Measurements from ENCODE around the gene LCN6. TPM values are rescaled to one million over a fixed set of nuclear protein-coding genes. Genes with fewer than 3 reads are reported as not detected.

LCN6 gene
- polyA plus RNA-seq, 3 donors: not detected

DNA sequence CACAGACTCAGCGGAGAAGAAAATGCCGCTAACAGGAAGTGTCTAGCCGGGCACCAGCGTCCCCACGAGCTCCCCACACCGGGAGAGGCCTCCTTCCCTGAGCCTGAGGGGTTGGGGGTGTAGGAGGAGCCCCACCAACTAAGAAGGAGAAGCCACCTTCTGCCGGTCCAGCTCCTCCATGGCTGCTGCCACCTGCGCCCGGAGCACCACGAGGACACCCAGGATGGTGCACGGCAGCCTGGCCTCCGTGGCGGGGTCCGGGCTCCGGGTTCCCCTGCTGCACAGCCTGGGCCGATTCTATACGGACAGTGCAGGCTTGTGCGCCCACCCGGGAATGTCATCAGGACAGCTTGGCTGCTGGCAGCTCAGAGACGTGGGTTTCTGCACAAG lies 9.4 kb upstream of the LCN6 start:
- Mint-ChIP-seq H3K27me3 (ENCODE audit: low read depth in 3 of 3) (peaks cover 0 to 6% (median 4%) of the 10 kb centered on the region in 3 donors), H3K36me3 (peaks cover 0 to 4% of the 10 kb centered on the region in 2 donors), H3K4me3 (no peak overlapping the region), H3K4me1 (peaks cover 5% of the 10 kb centered on the region), H3K27ac (peak overlapping the region in 1 of 7 donors; percentile 38), H3K9me3 (peaks cover 10 to 24% (median 19%) of the 10 kb centered on the region in 7 donors)
- intact Hi-C loops (cut with micrococcal nuclease): no loop called here
- Histone ChIP-seq H2AFZ (ENCODE audit: insufficient read depth, low read depth, low read length, poor library complexity, severe bottlenecking) (no peak overlapping the region), H3K36me3 (replicated peaks in 1 of 2; ENCODE audit: control insufficient read depth in 1 of 2, insufficient read depth in 2 of 2, low read length in 2 of 2) (no peaks in the 10 kb centered on the region), H3K27me3 (ENCODE audit: control insufficient read depth in 2 of 2, insufficient read depth in 2 of 2, low read length in 2 of 2) (no peaks in the 10 kb centered on the region), H3K4me2 (replicated peaks; ENCODE audit: extremely low read depth, low read length, poor library complexity, severe bottlenecking) (no peak overlapping the region), H3K79me2 (ENCODE audit: insufficient read depth, low read length) (no peaks in the 10 kb centered on the region), H3K9ac (ENCODE audit: insufficient read depth, low read length, poor library complexity, severe bottlenecking) (no peak overlapping the region), H4K20me1 (ENCODE audit: insufficient read depth, low read length) (no peaks in the 10 kb centered on the region), H3K27ac (ENCODE audit: low read depth in 1 of 2, low read length in 2 of 2) (no peak overlapping the region), H3K9me3 (replicated peaks in 1 of 2; ENCODE audit: control insufficient read depth in 1 of 2, insufficient read depth in 1 of 2, low read length in 2 of 2) (peaks cover 10 to 27% of the 10 kb centered on the region in 2 donors), H3K4me3 (replicated peaks in 1 of 3; ENCODE audit: low read depth in 2 of 3, low read length in 3 of 3) (no peak overlapping the region), H3K4me1 (ENCODE audit: control insufficient read depth in 1 of 2, insufficient read depth in 2 of 2, low read length in 2 of 2) (no peaks in the 10 kb centered on the region)
- TF ChIP-seq, protein P1, sequence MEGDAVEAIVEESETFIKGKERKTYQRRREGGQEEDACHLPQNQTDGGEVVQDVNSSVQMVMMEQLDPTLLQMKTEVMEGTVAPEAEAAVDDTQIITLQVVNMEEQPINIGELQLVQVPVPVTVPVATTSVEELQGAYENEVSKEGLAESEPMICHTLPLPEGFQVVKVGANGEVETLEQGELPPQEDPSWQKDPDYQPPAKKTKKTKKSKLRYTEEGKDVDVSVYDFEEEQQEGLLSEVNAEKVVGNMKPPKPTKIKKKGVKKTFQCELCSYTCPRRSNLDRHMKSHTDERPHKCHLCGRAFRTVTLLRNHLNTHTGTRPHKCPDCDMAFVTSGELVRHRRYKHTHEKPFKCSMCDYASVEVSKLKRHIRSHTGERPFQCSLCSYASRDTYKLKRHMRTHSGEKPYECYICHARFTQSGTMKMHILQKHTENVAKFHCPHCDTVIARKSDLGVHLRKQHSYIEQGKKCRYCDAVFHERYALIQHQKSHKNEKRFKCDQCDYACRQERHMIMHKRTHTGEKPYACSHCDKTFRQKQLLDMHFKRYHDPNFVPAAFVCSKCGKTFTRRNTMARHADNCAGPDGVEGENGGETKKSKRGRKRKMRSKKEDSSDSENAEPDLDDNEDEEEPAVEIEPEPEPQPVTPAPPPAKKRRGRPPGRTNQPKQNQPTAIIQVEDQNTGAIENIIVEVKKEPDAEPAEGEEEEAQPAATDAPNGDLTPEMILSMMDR (IDR thresholded peaks at IDR 0.05): no peak
- DNase-seq: no peak
- WGBS (ENCODE audit: insufficient coverage): 92% methylated on average over 20 of the region's 20 CpGs

DNA sequence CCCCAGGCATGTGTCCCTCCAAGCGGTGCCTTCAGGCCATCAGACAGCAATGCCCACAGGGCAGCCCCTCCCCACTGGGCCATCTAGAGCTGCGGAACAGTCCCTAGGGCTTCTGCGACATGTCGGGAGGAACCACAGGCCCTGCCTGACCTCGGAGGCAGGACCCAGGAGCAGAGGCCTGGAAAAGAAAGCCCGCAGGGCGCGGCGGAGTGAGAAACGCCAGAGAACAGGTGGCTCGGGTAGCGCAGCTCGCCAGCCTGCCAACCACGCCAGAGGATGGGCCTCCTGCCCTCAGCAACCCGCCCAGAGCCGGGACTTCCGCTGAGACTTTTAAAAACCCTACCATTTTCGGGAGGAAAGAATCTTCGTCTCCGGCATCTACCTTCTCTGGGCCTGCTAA lies 9.0 kb upstream of the LCN6 start:
- Histone ChIP-seq H3K9ac (ENCODE audit: insufficient read depth, low read length, poor library complexity, severe bottlenecking) (no peak overlapping the region), H3K9me3 (replicated peaks in 1 of 2; ENCODE audit: control insufficient read depth in 1 of 2, insufficient read depth in 1 of 2, low read length in 2 of 2) (peaks cover 13 to 27% of the 10 kb centered on the region in 2 donors), H4K20me1 (ENCODE audit: insufficient read depth, low read length) (no peaks in the 10 kb centered on the region), H3K4me2 (replicated peaks; ENCODE audit: extremely low read depth, low read length, poor library complexity, severe bottlenecking) (no peak overlapping the region), H3K27ac (ENCODE audit: low read depth in 1 of 2, low read length in 2 of 2) (no peak overlapping the region), H3K27me3 (ENCODE audit: control insufficient read depth in 2 of 2, insufficient read depth in 2 of 2, low read length in 2 of 2) (no peaks in the 10 kb centered on the region), H2AFZ (ENCODE audit: insufficient read depth, low read depth, low read length, poor library complexity, severe bottlenecking) (no peak overlapping the region), H3K4me3 (replicated peaks in 1 of 3; ENCODE audit: low read depth in 2 of 3, low read length in 3 of 3) (no peak overlapping the region), H3K36me3 (replicated peaks in 1 of 2; ENCODE audit: control insufficient read depth in 1 of 2, insufficient read depth in 2 of 2, low read length in 2 of 2) (no peaks in the 10 kb centered on the region), H3K4me1 (ENCODE audit: control insufficient read depth in 1 of 2, insufficient read depth in 2 of 2, low read length in 2 of 2) (no peaks in the 10 kb centered on the region), H3K79me2 (ENCODE audit: insufficient read depth, low read length) (no peaks in the 10 kb centered on the region)
- Mint-ChIP-seq H3K4me1 (peaks cover 5% of the 10 kb centered on the region), H3K4me3 (no peak overlapping the region), H3K36me3 (peaks cover 0 to 4% of the 10 kb centered on the region in 2 donors), H3K27ac (peak overlapping the region in 1 of 7 donors; percentile 38), H3K27me3 (ENCODE audit: low read depth in 3 of 3) (peaks cover 0 to 9% (median 4%) of the 10 kb centered on the region in 3 donors), H3K9me3 (peaks cover 15 to 28% (median 23%) of the 10 kb centered on the region in 7 donors)
- DNase-seq: no peak
- TF ChIP-seq, protein P1 (IDR thresholded peaks at IDR 0.05): no peak
- WGBS (ENCODE audit: insufficient coverage): 96% methylated on average over 16 of the region's 20 CpGs
- intact Hi-C loops (cut with micrococcal nuclease): no loop called here

Data from CD14-positive monocyte (primary cell).